Tongue (tissue), 2 donors: ENCODE data around the gene TBC1D25. TPM values are rescaled to one million over a fixed set of nuclear protein-coding genes. Genes with fewer than 3 reads are reported as not detected.
A peak's percentile ranks its signal among the peaks of the same experiment; 100 is the strongest.
"Not testable (repeated sequence)": the region's sequence is repeated elsewhere in the genome, so short reads cannot be mapped to it uniquely, and the experiment has no call there.

ENCODE experiments used
- DNase-seq: peaks from one replicate; pipeline ENCODE4 v3.0.0-alpha.2; 2015
- total RNA-seq: library from RNA; depleted of rRNA; stranded (reverse); fragments of >200 nt; gene quantifications from one replicate; pipeline ENCODE4 v1.2.3, GENCODE V29; 2014

TBC1D25 gene
- total RNA-seq, 1 donor from 2014 or later: 8.0 TPM

DNA sequence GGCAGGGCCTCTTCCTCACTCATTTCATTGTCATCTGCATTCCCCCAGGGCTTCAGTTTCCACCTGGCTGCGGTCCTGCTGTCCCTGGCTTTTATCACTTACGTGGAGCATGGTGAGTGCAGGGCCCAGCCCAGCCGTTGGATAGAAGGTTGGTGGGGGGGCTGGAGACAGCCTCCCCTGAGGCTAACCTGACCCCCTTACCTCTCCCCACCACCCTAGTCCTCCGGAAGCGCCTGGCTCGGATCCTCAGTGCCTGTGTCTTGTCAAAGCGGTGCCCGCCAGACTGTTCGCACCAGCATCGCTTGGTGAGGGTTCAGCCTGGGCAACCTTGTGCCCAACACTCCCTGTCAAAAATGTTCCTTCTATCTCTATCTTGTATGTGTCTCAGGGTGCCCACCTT is 23.7 kb upstream of the TBC1D25 start:
- DNase-seq: no peak

DNA sequence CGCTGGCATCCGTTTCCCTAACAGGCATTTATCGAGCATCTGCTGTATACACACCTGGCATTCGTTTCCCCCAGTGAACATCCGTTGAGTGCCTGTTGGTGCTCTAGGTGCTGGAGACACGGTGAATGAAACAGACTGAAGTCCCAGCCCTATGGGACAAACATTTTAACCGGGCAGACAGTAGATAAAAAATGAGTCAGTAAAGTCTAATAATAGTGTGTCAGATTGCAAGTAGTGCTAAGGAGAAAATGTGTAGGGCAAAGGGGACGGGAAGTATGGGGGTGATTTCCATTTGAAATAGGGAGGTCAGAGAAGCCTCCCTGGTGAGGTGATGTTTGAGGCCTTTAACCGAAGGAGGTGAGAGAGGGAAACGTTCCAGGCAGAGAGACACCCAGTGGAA is 23.2 kb upstream of the TBC1D25 start:
- no peak for DNase-seq

DNA sequence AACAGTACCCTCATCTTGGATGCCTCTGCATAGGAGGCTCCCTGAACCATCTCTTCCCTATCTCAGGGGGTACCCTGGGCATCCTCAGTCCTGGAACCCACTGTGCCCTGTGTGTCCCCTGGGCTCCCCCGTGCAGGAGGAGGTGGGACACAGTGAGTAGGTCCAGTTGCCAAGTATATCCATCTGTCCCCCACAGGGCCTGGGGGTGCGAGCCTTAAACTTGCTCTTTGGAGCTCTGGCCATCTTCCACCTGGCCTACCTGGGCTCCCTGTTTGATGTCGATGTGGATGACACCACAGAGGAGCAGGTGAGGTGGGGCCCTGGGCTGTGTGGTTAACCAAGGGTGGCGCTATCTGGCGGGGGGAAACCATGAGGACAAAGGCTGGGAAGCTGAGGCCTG is 22.5 kb upstream of the TBC1D25 start:
- no peak for DNase-seq

DNA sequence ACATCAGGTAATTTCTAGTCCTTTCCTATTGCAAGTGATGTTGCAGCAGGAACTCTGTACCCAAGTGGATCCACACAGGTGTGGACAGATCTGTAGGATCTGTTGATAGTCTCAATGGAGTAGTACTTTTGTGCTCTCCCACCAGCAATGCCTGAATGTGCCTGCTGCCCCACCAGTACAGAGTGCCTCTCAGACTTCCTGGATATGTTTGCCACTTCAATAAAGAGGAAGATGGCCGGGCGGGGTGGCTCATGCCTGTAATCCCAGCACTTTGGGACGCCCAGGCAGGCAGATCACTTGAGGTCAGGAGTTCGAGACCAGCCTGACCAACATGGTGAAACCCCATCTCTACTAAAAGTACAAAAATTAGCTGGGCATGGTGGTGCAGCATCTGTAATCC is 20.0 kb upstream of the TBC1D25 start:
- not testable (repeated sequence) for DNase-seq

DNA sequence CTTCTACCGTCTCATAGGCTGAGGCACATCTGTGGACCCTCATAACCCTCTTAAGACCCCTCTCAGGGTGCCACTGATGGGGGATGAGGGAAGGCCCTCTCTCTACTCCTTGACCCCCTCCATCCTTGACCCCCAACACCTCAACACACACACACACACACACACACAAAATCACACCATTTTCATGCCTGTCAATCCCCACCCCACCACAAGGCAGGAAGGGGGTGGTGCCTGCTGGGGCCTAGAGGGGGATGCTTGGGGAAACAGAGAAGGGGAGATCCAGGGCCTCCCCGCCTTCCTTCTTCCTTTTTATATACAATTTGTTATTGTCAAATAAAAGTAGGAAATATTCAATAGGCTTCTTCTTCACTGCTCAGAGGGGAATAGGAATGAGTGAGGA is 19.1 kb upstream of the TBC1D25 start:
- no peak for DNase-seq

DNA sequence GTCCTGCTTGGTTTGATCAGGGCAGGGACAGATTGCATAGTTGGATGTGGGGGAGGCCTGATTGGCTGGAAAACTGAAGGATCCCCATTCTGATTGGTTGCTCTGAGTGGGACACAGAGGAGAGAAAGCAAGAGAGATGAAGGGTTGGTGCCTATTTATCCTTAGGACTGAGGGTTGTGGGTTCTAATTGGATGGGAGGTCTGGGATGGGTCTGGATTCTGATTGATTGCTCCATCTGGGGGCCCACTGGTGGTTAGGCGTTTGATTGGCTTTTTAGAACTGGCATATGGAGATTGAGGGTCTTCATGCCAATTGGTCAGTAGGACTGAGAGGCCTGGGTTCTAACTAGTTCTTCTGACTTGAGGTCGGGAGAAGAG is 18.6 kb upstream of the TBC1D25 start:
- no peak for DNase-seq

DNA sequence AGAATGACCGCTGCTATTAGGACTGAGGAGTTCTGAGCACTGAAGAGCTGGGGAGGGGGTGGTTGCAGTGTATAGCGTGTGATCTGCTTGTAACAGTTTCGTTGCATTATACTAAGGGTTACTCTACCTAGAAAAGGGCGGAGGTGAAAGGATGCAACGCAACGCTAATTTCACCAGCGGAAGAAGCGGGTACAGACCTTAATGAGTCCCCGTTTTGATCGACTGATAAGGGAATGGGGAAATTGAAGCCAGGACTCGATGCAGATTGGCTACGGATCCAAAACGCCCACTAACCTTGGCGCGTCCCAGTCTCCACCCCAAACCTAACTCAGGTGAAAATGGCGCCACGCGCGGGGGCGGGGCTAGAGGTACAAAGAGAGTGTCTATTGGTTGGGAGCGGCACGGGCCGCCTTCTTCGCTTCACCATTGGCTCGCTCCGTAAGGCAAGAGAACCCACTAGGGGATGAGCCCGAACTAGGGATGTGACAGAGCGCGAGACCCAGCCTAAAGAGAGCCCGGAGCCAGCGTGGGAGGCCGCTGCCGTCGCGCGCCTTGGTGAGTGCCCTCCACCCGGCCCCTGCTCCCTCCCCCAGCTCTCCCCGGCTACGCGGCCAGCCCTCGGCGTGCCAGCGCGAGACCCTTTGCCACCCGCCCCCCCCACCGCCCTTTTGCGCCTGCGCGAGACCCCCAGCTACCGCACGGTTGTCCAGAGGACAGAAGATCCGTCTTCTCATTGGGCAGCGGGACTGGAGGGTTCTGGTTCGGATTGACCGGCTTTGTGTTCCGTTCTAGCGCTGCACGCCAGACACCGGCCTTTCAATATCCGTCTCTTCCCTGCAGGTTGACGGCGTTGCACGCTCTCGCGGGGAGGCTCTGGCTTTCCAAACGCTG is 17.9 kb upstream of the TBC1D25 start, which contains the start of gene EBP:
Gene EBP (plus strand): TSS at position 456 of the 891 bp plus-strand sequence. CDS start 1,964 bp downstream, outside the sequence.
- DNase-seq: peak; percentile 93

DNA sequence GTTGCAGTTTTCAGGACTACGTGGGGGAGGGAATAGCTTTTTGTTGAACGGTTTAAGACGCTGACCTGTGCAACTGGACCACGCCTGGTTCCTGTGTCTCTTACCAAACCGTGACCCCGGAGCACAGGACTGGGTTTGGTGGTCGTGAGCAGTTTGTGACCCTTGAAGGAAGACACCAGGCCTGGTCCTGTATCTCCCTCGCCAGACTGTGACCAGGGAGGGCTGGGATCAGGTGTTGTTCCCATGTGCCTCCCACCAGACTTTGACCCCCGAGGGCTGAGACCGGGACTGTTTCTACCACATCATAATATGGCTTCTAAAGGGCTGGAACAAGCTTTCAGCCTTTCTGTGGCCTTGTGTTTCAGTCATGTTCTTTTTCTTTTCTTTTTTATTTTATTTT is 17.2 kb upstream of the TBC1D25 start:
- no peak for DNase-seq

DNA sequence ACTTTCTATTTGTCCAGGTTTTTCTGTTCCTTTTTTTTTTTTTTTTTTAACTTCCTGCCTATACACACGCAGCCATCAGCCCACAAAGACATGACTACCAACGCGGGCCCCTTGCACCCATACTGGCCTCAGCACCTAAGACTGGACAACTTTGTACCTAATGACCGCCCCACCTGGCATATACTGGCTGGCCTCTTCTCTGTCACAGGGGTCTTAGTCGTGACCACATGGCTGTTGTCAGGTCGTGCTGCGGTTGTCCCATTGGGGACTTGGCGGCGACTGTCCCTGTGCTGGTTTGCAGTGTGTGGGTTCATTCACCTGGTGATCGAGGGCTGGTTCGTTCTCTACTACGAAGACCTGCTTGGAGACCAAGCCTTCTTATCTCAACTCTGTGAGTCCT is 15.8 kb upstream of the TBC1D25 start:
- DNase-seq: no peak

DNA sequence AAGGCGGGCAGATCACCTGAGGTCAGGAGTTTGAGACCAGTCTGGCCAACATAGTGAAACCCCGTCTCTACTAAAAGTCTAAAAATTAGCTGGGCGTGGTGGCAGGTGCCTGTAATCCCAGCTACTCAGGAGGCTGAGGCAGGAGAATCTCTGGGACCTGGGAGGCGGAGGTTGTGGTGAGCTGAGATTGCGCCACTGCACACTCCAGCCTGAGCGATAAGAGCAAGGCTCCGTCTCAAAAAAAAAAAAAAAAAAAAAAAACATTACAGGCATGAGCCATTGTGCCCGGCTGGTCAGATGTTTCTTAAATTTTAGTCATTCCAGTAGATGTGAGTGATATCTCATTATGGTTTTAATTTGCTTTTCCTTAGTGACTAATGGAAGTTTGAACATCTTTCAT is 13.7 kb upstream of the TBC1D25 start:
- not testable (repeated sequence) for DNase-seq

DNA sequence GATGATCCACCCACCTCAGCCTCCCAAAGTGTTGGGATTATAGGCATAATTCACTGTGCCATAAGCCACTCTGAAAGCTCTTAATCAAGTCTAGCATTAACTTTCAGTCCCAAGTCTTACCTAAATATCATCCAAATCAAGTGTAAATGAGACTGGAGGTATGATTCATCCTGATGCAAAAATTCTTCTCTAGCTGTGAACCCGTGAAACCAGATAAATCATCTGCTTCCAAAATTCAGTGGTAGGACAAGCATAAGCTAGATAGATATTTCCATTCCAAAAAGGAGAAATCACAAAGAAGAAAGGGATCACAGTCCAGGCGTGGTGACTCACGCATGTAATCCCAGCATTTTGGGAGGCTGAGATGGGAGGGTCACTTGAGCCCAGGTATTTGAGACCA is 8.8 kb upstream of the TBC1D25 start:
- DNase-seq: no peak

DNA sequence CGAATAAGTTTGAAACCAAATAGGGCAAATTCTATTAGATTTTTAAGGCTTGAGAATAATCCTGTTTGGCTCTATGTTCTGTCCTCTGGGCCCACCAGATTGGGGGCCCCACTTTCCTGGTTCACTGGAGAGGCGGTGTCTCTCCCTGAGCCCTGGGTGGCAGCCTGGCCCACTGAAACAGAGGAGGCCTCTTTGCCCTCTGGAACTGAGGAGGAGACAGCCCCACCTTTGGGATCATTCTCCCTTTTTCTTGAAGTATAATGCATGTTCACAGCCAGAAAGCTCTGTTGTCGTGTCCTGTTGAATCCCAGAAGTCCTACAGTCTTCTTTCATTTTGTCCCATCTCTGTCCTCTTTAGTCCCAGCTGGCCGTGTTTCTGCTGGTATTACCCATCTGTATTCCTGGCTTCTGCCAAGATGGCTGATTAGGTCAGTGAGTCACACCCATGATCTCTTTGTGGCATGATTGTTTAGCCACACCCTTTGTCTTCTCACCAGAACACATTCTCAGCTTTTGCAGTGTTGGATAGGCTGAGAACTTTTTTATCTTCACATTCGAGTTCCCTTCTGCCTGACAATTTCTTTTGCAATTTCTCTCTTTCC is 8.1 kb upstream of the TBC1D25 start:
- no peak for DNase-seq

DNA sequence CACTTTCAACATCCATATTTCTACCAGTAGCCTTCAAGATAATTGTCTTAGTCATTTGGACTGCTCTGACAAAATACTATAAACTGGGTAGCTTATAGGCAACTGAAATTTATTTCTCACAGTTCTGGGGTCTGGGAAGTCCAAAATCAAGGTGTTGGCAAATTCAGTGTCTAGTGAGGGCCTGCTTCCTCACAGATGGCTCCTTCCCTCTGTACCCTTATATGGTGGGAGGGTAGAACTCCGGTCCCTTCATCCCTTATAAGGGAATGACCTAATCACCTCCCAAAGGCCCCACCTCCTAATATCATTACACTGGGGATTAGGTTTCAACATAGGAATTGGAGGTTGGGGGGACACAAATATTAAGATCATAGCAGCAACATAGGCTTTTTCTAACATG is 7.4 kb upstream of the TBC1D25 start:
- DNase-seq: no peak

DNA sequence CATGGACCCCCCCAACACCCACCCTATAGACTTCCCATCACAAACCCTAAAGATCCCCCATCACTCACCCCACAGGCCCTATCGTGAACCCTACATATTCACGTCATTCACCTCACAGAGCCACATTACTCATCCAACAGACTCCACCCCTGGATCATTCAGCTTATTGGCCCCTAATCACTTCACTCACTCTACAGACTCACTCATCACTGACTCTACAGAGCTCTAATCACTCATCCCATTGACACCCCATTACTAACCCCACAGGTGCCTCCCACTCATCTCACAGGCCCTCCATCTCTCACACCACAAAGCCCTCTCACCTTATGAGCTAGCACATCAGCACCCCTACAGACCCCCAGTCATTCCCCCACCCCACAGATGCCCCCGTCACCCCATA is 6.3 kb upstream of the TBC1D25 start:
- DNase-seq: no peak

DNA sequence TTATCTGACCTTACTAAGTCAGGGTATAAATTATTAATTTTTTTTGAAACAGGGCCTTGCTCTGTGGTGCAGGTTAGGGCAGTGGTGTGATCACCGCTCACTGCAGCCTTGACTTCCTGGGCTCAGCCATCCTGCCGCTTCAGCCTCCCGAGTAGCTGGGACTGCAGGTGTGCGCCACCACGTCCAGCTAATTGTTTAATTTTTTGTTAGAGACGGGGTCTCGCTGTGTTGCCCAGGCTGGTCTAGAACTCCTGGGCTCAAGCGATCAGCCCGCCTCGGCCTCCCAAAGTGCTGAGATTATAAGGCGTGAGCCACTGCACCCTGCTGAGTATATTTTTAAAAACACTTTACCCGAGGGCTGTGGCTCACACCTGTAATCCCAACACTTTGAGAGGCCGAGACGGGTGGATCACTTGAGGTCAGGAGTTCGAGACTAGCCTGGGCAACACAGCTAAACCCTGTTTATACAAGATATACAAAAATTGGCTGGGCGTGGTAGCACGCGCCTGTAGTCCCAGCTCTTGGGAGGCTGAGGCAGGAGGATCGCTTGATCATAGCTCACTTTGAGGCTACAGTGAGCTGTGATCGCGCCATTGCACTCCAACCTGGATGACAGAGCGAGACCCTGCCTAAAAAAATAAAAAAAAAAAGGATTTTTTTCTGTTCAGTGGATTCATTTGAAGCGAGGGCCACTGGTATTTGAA is 721 bp upstream of the TBC1D25 start:
- no peak for DNase-seq

DNA sequence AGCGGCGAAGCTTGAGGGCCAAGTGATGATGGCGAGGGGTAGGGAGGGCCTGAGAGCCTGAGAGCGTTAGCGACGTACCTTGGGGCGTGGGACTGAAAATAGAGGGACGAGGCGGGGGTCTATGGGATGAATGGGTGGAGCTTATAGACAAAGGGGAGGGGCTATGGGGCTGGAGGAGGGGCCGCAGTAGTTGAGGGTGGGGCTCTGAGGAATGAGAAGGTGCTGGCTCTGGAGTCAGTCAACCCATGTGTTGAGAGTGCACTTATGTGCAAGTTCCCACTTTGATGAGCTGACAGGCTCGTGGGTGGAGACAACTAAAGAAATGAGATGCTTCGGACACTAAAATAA is 488 bp downstream of the TBC1D25 start:
- peak; percentile 61 for DNase-seq

DNA sequence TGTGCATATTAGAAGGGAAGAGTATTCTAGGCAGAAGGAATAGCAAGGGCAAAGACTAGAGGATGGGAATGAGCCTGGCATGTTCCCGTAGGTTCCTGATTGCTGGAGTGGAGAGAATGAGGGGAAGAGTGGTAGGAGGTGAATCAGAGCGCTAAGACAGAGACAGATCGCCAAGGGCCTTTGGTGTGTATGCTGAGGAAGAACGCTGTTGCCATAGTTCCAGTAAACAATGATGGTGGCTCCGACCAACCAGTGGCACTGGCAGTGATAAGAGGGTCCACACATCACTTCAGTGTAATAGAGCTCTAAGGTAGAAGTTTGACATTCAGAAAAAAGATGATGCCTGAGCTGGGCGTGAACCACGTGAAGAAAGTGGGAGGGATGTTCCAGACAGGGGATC is 966 bp downstream of the TBC1D25 start:
- no peak for DNase-seq

DNA sequence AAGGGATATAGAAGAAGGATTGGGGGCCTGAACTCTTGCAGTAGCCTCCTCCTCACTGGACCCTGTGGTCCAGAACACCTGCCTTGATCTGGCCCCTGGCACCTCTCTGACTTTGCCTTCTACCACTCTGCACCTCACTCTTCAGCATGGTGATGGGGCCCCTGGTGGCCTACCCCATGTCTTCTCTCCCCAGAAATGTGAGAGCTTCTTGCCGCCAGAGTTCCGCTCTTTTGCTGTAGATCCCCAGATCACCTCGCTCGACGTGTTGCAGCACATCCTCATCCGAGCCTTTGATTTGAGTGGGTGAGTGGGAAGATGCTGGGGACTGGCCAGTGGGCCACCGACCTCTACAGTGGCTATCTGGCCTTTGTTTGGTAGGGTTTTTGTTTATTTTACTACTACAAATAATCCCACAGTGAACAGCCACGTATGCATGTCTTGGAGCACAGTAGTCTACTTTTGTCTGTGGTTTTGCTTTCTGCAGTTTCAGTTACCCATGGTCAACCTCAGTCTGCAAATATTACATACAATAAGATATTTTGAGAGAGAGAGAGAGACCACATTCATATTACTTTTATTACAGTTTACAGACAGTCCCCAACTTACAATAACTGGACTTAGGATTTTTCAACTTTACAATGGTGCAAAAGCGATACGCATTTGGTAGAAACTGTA is 1.8 kb downstream of the TBC1D25 start:
- DNase-seq: no peak

DNA sequence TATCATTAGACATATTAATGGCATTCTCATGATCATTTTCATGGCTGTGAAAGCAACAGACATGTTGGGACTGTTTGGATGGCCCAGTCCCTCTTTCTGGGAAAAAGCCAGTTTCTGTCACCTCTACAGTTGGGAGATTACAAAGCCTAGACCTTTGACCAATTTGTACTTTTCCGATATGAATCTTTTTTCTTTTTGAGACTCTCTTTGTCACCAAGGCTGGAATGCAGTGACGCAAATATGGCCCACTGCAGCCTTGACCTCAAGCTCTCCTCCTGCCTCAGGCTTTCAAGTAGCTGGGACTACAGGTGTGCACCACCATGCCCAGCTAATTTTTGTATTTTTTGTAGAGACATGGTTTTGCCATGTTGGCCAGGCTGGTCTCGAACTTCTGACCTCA is 9.4 kb downstream of the TBC1D25 start:
- no peak for DNase-seq

DNA sequence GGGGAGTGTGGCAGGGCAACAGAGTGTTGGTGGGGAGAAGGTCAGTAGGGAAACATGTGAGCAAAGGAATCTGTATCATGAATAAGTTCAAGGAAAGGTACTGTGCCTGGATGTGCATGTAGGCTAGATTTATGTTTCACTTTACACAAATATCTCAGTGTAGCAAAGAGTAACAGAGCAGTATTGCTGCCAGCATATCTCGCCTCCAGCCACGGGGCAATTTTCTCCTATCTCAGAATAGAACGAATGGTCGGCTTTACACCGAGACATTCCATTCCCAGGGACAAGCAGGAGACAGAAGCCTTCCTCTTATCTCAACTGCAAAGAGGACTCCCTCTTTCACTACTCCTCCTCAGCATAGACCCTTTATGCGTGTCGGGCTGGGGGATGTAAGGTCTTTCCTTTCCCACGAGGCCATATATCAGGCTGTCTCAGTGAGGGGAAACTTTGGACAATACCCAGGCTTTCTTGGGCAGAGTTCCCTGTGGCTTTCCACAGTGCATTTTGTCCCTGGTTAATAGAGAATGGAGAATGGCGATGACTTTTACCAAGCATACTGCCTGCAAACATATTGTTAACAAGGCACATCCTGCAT is 16.3 kb downstream of the TBC1D25 start:
- not testable (repeated sequence) for DNase-seq

DNA sequence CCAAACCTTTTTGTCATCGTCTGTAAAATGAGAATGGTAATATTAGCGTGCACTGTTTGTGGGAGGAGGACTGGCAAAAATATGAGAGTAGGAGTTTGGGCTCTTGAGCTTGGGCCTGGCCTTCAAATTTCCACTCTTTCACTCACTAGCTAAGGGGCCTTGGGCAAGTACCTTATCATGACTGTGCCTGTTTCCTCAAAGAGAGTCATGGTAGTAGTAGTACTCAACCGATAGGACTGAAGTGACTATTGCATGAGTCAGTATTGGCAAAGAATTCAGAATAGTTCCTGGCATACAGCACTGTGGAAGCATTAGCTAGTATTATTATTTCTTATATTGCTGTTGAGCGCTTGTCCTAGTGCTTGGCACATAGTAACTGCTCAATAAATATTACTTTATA is 18.8 kb downstream of the TBC1D25 start:
- no peak for DNase-seq

DNA sequence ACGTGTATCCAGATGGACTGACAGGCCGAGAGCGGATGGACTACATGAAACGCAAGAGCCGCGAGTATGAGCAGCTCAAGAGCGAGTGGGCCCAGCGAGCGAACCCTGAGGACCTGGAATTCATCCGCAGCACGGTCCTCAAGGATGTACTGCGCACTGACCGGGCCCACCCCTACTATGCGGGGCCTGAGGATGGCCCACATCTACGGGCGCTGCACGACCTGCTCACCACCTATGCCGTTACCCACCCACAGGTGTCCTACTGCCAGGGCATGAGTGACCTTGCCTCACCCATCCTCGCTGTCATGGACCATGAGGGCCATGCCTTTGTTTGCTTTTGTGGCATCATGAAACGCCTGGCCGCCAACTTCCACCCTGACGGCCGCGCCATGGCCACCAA is 20.1 kb downstream of the TBC1D25 start:
- DNase-seq: no peak
